COLO668 (cell line): ENCODE measurements around the gene FZR1.
"Not testable (repeated sequence)": the region's sequence is repeated elsewhere in the genome, so short reads cannot be mapped to it uniquely, and the experiment has no call there.

Experiments used
- DNase-seq: peaks from one replicate; lab custom pipeline; 2025; ENCODE audit not compliant: unreplicated experiment; lab: John Stamatoyannopoulos, UW

Gene FZR1

DNA sequence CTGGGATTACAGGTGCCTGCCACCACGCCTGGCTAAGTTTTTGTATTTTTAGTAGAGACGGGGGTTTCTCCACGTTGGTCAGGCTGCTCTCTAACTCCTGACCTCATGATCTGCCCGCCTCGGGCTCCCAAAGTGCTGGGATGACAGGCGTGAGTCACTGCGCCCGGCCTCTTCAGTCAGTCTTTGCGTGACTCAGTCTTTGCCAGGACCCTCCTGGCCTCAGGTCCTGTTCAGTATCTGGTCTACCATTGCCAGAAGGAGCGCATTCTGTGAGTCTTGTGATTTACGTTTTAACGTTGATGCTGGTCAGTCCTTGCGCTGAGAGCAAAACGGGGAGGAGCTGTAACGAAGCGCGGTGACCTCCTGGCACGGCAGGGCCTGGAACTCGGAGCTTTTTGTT lies 59.0 kb downstream of the FZR1 start:
- no peak for DNase-seq

DNA sequence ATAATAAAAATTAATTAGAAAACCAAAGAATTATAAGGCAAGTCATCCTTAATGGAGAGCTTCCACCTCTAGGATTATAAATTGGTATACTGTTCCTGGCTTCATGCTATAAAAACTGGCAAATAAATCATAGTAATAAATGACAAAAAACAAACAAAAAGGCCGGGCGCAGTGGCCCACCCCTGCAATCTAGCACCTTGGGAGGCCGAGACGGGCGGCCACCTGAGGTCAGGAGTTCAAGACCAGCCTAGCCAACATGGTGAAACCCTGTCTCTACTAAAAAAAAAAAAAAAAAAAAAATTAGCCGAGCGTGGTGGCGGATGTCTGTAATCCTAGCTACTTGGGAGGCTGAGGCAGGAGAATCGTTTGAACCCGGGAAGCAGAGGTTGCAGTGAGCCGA lies 63.9 kb downstream of the FZR1 start:
- DNase-seq, result not testable (repeated sequence)

DNA sequence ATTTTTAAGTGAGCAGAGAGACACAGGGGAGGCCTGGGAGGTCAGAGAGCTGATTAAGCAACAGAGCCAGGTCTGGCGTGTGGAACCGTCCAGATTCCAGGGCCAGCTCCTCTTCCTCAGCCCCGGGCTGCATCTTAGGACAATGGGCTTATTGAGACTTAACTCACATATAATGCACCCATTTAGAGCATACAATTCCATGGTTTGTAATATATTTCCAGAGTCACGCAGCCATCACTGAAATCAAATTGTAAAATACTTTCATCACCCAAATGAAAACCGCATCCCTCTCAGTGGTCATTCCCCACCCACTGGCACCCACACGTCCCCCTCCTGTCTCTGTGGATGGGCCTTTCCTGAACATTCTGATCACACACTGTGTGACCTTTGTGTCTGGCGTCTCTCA lies 64.5 kb downstream of the FZR1 start:
- DNase-seq, result no peak

DNA sequence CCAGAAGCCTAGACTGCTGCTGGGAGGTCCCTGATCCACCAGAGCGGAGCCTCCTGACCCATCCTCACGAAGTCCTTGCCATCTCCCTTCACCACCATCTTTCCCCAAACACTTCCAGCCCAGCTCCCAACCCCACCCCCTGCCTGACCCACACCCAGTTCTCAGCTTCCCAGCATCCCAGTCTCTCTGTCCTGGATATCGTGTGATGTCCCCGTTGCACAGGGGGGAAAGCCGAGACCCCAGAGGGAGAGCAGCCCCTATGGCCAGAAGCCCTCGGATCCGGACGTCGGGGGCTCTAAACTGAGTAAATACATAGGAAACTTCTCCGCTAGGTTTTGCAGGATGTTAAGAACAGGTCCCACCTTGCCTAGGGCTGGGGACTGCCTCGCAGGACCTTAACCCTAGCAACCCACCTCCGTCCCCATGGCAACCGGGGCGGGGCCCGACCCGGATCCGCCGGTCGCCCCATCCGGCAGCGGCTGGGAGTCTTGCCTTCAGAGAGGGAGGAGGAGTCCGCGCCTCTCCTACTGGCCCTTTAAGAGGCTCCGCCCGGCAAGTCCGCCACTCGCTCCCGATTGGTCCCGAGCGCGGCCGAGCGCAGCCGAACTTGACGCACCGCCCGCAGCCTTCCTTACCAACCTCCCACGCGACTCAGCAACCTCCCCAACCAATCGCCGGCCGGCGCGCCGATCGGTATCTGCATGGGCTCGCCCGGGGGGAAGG lies 66.2 kb downstream of the FZR1 start:
- DNase-seq, result peak; percentile 99

DNA sequence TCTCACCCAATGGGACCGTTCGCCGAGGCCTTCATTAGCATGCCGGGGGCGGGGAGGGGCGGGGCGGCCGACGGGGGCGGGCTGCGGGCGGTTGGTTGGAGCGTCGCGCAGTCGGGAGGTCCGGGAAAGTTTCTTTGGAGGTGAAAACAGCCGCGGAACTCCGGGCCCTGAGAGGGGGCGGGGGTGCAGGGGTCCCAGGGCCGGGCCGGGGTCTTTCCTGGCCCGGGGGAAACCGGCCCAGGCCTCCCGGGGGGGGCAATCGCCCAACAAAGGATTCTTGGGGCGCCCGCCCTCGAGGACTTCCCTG lies 66.7 kb downstream of the FZR1 start, which contains the start of gene HMG20B:
HMG20B (plus strand) TSS at position 90 of the 307 bp plus-strand sequence. CDS start 366 bp downstream, outside the sequence.
- DNase-seq, result no peak

DNA sequence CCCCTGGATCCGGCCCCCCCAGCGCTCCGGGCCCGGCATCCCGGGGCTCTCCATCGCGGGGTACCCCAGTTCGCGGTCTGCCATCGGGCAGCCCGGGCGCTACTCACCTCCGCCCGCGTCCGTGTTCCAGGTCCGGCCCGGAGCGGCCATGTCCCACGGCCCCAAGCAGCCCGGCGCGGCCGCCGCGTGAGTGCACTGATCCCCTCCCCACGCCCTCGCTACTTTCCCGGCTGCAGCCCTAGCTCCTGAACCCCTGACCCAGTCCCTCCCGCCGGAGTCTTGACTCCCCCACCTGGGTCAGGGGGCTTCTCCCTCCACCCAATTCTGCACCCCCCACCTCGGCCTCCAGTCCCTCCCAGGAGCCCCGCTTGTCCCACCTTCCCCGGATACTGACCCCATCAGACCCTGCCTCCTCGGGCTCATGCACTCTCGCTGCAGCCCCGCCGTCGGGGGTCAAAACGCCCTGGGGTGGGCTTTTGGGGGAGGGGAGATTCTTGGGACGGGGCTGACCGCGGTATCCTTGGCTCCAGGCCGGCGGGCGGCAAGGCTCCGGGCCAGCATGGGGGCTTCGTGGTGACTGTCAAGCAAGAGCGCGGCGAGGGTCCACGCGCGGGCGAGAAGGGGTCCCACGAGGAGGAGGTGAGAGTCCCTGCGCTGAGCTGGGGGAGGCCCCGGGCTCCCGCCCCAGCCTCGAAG lies 67.2 kb downstream of the FZR1 start:
- peak; percentile 46 for DNase-seq

DNA sequence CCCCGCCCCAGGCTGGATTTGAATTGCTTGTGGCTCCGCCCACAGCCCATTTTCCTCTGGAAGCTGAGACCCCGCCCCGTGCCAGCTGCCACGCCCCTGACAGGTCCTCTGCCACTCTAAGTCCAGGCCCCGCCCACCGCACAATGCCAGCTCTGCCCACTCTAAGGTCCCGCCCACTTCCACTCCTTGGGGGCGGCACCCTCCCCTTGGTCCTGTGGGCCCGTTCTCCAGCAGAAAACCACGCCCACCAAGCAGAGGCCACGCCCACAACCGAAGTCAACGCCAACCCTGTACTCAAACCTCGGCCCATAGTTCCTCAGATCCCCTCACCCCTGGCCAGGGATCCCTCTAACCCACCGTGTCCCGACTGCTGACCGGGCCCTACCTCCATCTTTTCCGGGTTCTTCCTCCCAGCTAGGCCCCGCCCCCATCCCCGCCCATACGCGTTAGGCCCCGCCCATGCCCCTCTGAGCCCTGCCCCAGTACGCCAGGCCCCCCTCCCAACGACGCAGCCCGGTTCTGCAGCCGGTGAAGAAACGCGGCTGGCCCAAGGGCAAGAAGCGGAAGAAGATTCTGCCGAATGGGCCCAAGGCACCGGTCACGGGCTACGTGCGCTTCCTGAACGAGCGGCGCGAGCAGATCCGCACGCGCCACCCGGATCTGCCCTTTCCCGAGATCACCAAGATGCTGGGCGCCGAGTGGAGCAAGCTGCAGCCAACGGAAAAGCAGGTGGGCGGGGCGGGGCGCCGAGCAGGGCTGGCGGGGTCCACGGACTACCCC lies 67.9 kb downstream of the FZR1 start:
- DNase-seq, result peak; percentile 95

DNA sequence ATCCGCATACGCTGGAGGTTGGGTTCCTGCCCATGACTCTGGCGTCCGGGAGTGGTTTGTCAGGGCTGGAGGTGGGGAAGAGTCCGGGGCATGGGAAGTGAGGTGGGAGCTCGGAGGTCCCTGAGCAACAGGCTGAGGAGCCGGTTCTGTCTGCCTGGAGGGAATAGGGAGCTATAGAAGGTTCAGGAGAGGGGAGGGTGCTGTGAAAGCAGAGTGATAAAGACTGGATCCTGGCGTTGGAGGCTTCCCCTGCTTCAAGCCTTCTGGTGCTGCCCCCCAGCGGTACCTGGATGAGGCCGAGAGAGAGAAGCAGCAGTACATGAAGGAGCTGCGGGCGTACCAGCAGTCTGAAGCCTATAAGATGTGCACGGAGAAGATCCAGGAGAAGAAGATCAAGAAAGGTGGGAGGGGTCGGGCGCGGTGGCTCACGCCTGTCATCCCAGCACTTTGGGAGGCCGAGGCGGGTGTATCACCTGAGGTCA lies 69.2 kb downstream of the FZR1 start:
- peak; percentile 70 for DNase-seq

DNA sequence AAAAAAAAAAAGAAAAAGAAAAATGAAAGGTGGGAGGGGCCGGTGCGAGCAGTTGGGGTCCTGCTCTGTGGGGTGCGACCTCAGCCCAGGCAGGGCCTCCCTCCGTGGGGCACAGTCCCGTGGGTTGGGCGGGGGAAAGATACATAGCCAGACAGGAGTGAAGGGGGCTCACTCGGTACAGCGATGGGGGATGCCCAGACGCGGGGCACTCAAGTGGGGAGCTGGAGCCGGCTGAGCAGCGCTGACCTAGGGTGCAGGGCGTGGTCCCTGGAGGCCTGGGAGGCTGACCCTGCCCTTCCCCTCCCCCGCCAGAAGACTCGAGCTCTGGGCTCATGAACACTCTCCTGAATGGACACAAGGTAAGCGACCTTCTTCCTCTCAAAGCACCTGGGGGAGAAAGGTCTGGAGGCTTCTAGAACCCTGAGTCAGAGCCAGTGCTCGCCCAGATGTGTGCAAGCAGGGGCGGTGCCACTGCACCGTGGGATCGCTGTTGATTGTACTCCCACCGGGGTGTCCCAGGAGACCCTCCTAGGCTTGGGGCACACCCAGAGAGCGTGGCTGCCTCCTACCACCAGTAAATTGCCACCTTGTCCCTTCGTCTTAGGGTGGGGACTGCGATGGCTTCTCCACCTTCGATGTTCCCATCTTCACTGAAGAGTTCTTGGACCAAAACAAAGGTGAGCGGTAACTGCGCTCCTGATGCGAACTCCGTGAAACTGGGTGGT lies 70.0 kb downstream of the FZR1 start:
- DNase-seq, result no peak

DNA sequence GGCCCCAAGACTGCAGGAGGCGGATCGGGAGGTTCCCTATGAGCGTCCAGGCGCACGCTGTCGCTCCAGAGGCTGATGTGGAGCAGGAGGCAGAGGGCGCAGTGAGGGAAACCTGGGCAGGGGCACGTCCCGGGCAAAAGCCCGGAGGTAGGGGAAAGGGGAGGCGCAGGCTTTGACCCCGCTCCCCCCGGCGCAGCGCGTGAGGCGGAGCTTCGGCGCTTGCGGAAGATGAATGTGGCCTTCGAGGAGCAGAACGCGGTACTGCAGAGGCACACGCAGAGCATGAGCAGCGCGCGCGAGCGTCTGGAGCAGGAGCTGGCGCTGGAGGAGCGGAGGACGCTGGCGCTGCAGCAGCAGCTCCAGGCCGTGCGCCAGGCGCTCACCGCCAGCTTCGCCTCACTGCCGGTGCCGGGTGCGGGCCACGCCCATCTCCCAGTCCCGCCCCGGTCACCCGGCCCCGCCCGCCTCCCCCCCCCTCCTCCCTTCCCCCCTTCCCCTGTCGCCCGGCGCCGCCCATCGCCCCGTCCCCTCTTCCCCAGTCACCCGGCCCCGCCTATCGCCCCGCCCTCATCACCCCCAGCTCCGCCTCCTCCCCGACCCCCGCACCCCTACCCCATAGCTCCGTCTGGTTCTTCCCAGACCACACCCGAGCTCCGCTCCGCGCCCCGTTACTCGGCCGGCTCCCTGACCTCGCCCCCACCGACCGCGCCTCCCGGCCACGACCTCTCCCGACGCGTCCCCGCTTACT lies 70.8 kb downstream of the FZR1 start:
- DNase-seq, result no peak

DNA sequence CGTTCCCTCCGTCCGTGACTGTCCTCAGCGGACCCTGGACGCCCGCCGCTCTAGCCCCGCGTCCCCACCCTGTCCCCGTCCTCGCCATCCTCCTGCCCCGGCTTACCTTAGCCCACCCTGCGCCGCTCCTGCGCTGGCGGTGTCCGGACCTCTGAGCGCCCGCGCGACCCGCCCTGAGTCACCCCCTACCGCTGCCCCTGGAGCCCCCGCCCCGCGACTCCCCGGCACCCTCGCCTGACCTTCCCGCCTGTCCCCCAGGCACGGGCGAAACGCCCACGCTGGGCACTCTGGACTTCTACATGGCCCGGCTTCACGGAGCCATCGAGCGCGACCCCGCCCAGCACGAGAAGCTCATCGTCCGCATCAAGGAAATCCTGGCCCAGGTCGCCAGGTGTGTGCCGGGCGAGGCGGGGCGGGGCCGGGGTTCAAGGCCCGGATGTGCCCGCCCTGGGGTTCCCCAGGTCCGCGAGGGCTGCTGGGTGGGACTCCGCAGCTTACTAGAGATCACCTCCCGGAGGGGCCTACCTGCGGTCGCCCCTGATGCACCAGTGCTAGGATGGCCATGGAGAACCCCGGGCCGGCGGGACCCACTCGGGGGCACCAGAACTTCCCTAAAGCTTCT lies 71.7 kb downstream of the FZR1 start:
- DNase-seq, result no peak

DNA sequence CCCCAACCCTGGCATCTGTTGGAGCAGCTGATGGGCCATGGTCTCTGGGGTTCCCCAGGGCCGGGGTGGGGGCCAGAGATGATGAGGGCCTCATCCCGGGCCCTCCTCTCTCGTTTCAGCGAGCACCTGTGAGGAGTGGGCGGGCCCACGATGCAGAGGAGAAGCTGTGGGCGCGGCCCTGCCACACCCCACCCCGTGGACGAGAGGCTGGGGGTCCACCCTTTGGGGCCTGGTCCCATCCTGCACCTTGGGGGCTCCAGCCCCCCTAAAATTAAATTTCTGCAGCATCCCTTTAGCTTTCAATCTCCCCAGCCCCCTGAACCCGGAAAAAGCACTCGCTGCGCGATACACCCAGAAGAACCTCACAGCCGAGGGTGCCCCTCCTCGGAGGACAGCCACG lies 72.3 kb downstream of the FZR1 start:
- DNase-seq, result no peak

DNA sequence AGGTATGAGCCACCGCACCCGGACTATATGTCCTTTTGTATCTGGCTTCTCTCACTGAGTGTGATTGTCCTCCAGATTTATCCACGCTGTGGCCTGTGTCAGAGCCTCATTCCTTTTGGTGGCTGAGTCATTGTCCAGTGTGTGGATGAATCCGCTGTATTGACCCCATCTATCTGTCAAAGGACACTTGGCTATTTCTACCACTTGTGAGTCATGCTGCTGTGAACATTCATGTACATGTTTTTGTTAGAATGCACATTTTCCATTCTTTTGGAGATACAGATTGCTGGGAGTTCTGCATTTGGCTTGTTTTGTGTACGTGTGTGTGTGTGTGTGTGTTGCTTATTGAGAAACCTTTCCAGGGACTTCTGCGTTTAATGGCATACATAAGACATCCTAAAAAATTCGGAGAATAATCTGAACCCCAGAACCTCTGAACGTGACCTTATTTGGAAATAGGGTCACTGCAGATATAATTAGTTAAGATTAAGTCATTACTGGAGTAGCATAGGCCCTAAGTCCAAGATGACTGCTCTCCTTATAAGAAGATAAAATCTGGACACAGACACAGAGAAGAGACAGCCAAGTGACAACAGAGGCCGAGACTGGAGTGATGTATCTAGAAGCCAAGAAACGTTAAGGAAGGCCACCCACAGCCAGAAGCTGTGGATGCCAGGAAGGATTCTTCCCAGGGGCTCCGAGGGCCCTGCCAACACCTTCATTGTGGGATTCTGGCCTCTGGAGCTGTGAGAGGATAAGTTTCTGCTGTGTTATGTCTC lies 74.2 kb downstream of the FZR1 start:
- DNase-seq, result no peak

DNA sequence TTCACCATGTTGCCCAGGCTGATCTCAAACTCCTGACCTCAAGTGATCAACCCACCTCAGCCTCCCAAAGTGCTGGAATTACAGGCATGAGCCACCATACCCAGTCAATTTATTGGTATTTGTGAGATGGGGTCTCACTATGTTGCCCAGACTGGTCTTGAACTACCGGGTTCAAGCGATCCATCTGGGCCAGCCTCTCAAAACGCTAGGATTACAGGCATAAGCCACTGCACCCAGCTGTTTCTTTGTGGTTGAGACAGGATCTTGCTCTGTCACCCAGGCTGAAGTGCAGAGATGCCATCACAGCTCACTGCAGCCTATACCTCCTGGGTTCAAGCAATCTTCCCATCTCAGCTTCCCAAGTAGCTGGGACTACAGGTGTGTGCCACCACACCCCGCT lies 75.7 kb downstream of the FZR1 start:
- DNase-seq, result not testable (repeated sequence)

DNA sequence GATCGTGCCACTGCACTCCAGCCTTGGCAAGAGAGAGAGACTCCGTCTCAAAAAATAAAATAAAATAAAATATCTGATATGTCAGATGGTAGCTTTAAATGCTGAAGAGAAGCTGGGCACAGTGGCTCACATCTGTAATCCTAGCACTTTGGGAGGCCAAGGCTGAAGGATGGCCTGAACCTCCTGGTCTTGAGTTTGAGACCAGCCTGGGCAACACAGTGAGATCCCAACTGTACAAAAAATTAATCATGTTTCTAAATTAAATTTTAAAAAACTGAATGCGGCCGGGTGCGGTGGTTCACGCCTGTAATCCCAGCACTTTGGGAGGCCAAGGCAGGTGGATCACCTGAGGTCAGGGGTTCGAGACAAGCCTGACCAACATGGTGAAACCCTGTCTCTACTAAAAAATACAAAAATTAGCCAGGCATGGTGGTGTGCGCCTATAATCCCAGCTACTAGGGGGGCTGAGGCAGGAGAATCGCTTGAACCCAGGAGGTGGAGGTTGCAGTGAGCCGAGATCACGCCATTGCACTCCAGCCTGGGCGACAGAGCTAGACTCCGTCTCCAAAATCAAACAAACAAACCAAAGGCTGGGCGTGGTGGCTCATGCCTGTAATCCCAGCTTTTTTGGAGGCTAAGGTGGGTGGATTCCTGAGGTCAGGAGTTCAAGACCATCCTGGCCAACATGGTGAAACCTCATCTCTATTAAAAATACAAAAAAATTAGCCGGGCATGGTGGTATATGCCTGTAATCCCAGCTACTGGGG lies 78.1 kb downstream of the FZR1 start:
- DNase-seq, result not testable (repeated sequence)

DNA sequence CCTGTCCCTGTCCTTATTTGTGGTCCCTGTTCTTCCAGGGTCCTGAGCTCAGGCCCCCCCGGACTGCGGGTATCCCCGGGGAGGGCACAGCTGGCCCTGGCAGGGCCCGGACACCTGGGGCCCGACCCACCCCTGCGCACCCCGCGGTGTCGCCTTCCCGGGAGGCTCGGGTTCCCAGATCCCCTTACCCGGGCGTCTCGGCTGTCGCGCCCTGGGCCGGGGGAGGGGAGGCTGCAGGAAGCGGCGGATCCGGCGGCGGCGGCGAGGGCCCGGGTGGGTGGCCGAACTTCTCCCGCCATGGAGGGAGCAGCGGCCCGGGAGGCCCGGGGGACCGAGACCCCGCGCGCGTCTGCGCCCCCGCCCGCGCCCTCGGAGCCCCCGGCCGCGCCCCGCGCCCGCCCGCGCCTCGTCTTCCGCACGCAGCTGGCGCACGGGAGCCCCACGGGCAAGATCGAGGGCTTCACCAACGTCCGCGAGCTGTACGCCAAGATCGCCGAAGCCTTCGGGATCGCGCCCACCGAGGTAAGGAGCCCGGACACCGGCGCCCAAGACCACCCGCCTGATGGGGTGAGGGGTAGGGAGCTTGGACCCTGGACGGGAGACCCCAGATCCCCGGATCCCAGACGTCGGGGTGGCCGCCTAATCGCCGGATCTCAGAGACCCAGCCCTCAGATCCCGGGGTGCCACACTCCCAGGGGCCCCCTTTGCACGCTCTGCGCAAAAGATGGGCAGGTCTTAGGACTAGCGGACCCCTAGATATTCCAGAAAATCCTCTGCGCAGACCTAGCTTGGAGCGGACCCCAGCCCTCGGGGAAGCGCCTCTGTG lies 79.4 kb downstream of the FZR1 start, which contains the start of gene GIPC3:
GIPC3 (plus strand) TSS at position 178 of the 826 bp plus-strand sequence; CDS start at position 298, 120 bp downstream.
- DNase-seq, result peak; percentile 33

DNA sequence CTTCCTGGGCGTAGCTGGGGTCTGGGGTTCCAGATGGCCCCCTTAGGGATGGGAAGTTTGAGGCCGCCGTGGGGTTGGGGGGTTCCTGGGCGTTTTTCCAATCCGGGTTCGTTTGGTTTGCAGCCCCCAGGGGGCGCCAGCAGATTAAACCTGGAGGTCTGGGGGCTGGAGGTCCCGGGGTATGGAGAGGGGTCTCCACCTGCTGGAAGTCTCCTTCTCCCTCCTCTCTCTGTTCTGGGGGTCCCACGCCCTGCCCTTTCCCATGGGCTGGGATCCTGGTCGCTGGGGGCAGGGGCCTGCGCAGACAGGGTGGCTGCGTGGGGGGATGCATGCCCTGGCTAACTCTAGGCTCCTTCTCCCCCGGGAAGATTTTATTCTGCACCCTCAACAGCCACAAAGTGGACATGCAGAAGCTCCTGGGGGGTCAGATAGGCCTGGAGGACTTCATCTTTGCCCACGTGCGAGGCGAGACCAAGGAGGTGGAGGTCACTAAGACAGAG lies 80.1 kb downstream of the FZR1 start:
- DNase-seq, result peak; percentile 36
